Stomach (tissue), 4 donors: ENCODE data around the gene HMCES.

ENCODE experiments used
- CTCF ChIP-seq, 7 experiments: fragments of 450-650 bp in 4 of 7; fragments of 200-600 bp in 3 of 7; sonication (generic) in 3 of 7; IDR thresholded peaks; one replicate each; pipeline ENCODE4 v1.5.1; 2016 to 2019; ENCODE audit warnings: antibody characterized with exemption in 7 of 7, control low read depth in 2 of 7, mild to moderate bottlenecking in 1 of 7
- POLR2AphosphoS5 ChIP-seq, 3 donors: sonication (generic); formaldehyde crosslinking; IDR thresholded peaks; one replicate each; pipeline ENCODE4 v1.6.1; 2016; ENCODE audit warnings: antibody characterized with exemption in 3 of 3

DNA sequence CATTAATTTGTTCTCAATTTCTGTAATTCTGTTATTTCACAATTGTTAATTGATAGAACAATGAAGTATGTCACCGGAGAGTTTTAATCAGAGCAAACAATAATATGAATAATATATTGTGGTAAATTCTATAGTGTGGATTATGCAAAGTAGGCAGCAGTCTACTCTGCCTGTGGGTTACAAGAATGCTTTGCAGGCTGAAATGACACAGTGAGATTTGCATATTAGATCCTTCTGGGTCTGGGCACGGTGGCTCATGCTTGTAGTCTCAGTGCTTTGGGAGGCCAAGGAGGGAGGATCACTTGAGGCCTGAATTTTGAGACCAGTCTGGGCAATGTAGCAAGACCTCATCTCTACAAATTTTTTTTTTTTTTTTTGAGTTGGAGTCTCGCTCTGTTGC is 16.8 kb upstream of the HMCES start:
- TF ChIP-seq CTCF (IDR thresholded peaks at IDR 0.05) = no peak
- no peak for TF ChIP-seq POLR2AphosphoS5 (IDR thresholded peaks at IDR 0.05)
